Measurements from ENCODE around the gene RPP40.
"Not testable (repeated sequence)": the region's sequence is repeated elsewhere in the genome, so short reads cannot be mapped to it uniquely, and the experiment has no call there.

- TF ChIP-seq CTCF, POLR2A, POLR2AphosphoS5 (IDR thresholded peaks at IDR 0.05): not testable (repeated sequence)
Observed at GRCh38 chr6:5033214-5033904, 29.5 kb upstream of the RPP40 start.

All from prostate gland (tissue), 2 donors.